Testis (tissue), 3 donors: ENCODE measurements around the gene CEP72. TPM values are rescaled to one million over a fixed set of nuclear protein-coding genes. Genes with fewer than 3 reads are reported as not detected.

ENCODE experiments used
- DNase-seq: peaks from one replicate; pipeline ENCODE4 v3.0.0-alpha.2; 2019
- H3K27ac ChIP-seq, 2 donors: fragments of 200-600 bp; sonication (generic); one replicate each; pipeline ENCODE4 v1.5.1; 2019
- H3K27me3 ChIP-seq: fragments of 200-600 bp; sonication (generic); one replicate; pipeline ENCODE4 v1.5.1; 2019
- H3K36me3 ChIP-seq: fragments of 200-600 bp; sonication (generic); one replicate; pipeline ENCODE4 v1.5.1; 2017; ENCODE audit warnings: low read depth; ENCODE audit errors: missing control alignments
- H3K4me1 ChIP-seq: fragments of 200-600 bp; sonication (generic); one replicate; pipeline ENCODE4 v1.5.1; 2019
- H3K4me3 ChIP-seq, 2 donors: fragments of 200-600 bp; sonication (generic); one replicate each; pipeline ENCODE4 v1.5.1; 2017 to 2019
- H3K9me3 ChIP-seq: fragments of 200-600 bp; sonication (generic); one replicate; pipeline ENCODE4 v1.5.1; 2017
- CTCF ChIP-seq, 3 experiments: fragments of 450-650 bp in 2 of 3; fragments of 200-600 bp in 1 of 3; sonication (generic) in 1 of 3; IDR thresholded peaks; one replicate each; pipeline ENCODE4 v1.5.1; 2016 to 2019; ENCODE audit warnings: antibody characterized with exemption in 3 of 3, mild to moderate bottlenecking in 2 of 3, moderate library complexity in 1 of 3
- POLR2A ChIP-seq: fragments of 450-650 bp; IDR thresholded peaks from one replicate; pipeline ENCODE4 v1.6.1; 2017; ENCODE audit warnings: antibody characterized with exemption, mild to moderate bottlenecking, moderate library complexity
- WGBS, 2 donors: methylation state at CpG; one replicate each; pipeline ENCODE4 v1.1.5; 2018; 5-methylcytosine and 5-hydroxymethylcytosine counted together
- intact Hi-C: fragments of 100-400 bp; cut with DNase I; formaldehyde crosslinking; loops from one replicate; pipeline ENCODE4 v1.15.1; 2023; ENCODE audit warnings: low total_unique reads
- polyA plus RNA-seq: library from polyadenylated mRNA; stranded (reverse); fragments of 350-450 nt; fragmentation: Illumina TruSeq; extraction: RNeasy Lipid Tissue Mini Kit (QIAGEN cat#74804); gene quantifications from one replicate; pipeline ENCODE4 v1.2.3, GENCODE V29; 2014; ENCODE audit warnings: low read depth, low replicate concordance; ENCODE audit not compliant: insufficient read depth
- total RNA-seq, 2 donors: library from RNA; depleted of rRNA; stranded (reverse); fragments of >200 nt; gene quantifications; one replicate each; pipeline ENCODE4 v1.2.3, GENCODE V29; 2016

Gene CEP72
- total and polyA plus RNA-seq, 3 donors from 2014 or later = 18.5 to 31.2 (median 19.8) TPM

- TF ChIP-seq CTCF (IDR thresholded peaks at IDR 0.05) = no peak
- TF ChIP-seq POLR2A = no peak
- H3K27ac ChIP-seq = no peak overlapping the region
- 90% methylated on average over 3 to 17 of the region's 17 CpGs for WGBS, 2 donors
- intact Hi-C loops = no loop called here
- no peaks in the 10 kb centered on the region for H3K4me1 ChIP-seq
- no peak overlapping the region for H3K4me3 ChIP-seq
- no peaks in the 10 kb centered on the region for H3K9me3 ChIP-seq
- DNase-seq = no peak
- no peaks in the 10 kb centered on the region for H3K27me3 ChIP-seq
- no peaks in the 10 kb centered on the region for H3K36me3 ChIP-seq
These were observed 41.7 kb upstream of the CEP72 start for GRCh38 chr5:570446-570845.

GRCh38 chr5:570886-571285 lies 41.3 kb upstream of the CEP72 start:
- Histone ChIP-seq H3K9me3 (no peaks in the 10 kb centered on the region), H3K4me3 (no peak overlapping the region), H3K36me3 (no peaks in the 10 kb centered on the region), H3K27ac (no peak overlapping the region), H3K27me3 (no peaks in the 10 kb centered on the region), H3K4me1 (no peaks in the 10 kb centered on the region)
- 84 to 94% methylated on average over 8 of the region's 8 CpGs for WGBS, 2 donors
- TF ChIP-seq POLR2A = no peak
- TF ChIP-seq CTCF (IDR thresholded peaks at IDR 0.05) = no peak
- intact Hi-C loops = no loop called here
- no peak for DNase-seq

GRCh38 chr5:571791-572190 lies 40.3 kb upstream of the CEP72 start:
- H3K4me3 ChIP-seq = no peak overlapping the region
- TF ChIP-seq CTCF (IDR thresholded peaks at IDR 0.05) (no peak), POLR2A (no peak)
- intact Hi-C loops = no loop called here
- H3K36me3 ChIP-seq = no peaks in the 10 kb centered on the region
- 88 to 96% methylated on average over 6 to 13 of the region's 13 CpGs for WGBS, 2 donors
- no peak for DNase-seq
- H3K27me3 ChIP-seq = no peaks in the 10 kb centered on the region
- H3K9me3 ChIP-seq = no peaks in the 10 kb centered on the region
- no peaks in the 10 kb centered on the region for H3K4me1 ChIP-seq
- no peak overlapping the region for H3K27ac ChIP-seq

- no peak for DNase-seq
- Histone ChIP-seq H3K27me3 (no peaks in the 10 kb centered on the region), H3K36me3 (no peaks in the 10 kb centered on the region), H3K27ac (no peak overlapping the region), H3K9me3 (no peaks in the 10 kb centered on the region), H3K4me3 (no peak overlapping the region), H3K4me1 (no peaks in the 10 kb centered on the region)
- intact Hi-C loops = no loop called here
- 51 to 54% methylated on average over 14 of the region's 14 CpGs for WGBS, 2 donors
- TF ChIP-seq CTCF (IDR thresholded peaks at IDR 0.05) (no peak), POLR2A (no peak)
These were observed 39.6 kb upstream of the CEP72 start for GRCh38 chr5:572398-573019.

- H3K36me3 ChIP-seq = no peaks in the 10 kb centered on the region
- TF ChIP-seq CTCF (IDR thresholded peaks at IDR 0.05) (no peak), POLR2A (no peak)
- H3K27me3 ChIP-seq = no peaks in the 10 kb centered on the region
- WGBS, 2 donors = 91 to 94% methylated on average over 12 of the region's 12 CpGs
- intact Hi-C loops = no loop called here
- no peaks in the 10 kb centered on the region for H3K9me3 ChIP-seq
- no peak for DNase-seq
- H3K4me3 ChIP-seq = no peak overlapping the region
- no peak overlapping the region for H3K27ac ChIP-seq
- no peaks in the 10 kb centered on the region for H3K4me1 ChIP-seq
These were observed 38.9 kb upstream of the CEP72 start for GRCh38 chr5:573206-573605.
